GM19468 (cell line): Measurements from ENCODE around the gene SH3PXD2A.
"Not testable (repeated sequence)": the region's sequence is repeated elsewhere in the genome, so short reads cannot be mapped to it uniquely, and the experiment has no call there.

ENCODE experiments used
- ATAC-seq: cut with Tn5 transposase; IDR thresholded peaks from one replicate; pipeline ENCODE4 v1.9.1; 2021; ENCODE audit warnings: mild to moderate bottlenecking, moderate library complexity, moderate number of reproducible peaks; ENCODE audit not compliant: unreplicated experiment; ENCODE audit errors: extremely low read depth

The SH3PXD2A gene

DNA sequence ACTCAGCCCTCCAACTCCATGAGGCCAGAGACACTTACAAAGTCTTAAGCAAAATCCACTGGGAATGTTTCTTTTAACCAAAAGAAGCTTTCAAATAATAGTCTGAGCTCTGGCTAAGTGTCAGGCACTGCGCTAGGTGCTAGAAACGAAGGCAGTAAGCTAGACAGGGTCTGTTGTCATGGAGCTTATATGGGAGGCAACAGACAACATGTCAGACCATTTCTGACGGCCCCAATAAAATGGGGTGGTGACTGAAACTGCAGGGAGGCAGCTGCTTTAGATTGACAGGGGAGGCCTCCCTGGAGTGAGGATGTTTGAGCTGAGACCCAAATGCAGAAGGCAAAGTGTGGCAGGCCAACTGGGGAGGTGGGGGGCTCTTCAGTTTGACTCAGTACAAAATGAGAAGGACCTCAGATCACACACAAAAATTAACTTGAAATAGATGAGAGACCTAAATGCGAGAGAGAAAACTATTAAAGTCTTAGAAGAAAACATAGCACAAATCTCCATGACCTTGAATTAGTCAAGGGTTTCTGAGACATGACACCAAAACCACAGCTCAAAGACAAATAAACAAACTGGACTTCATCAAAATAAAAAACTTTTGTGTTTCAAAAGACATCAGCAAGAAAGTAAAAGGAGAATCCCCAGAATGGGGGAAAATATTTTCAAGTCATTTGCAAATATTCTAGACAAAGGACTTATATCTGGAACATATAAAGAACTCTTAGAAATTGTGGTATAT is 40.6 kb downstream of the SH3PXD2A start:
- no peak for ATAC-seq

DNA sequence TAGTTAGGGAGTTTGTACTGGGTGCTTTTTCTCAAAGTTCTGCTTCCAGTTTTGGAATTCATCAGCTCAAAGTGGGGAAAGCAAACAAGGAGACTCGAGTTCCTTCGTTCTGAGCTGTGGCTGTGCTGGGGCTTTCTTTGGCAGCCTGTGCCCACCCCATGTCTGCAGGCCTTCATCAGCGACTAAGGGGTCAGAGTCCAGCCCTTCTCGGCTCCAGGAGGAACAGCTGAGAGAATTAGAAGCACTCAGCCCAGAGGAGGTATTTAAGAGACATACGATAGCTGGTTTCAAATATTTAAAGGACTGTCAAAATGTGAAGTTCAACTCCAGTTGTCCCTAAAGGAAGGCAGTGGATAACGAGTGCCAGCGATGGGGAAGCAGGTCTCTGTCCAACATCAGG is 41.3 kb downstream of the SH3PXD2A start:
- no peak for ATAC-seq

GRCh38 chr10:103813312-103813711 is 42.1 kb downstream of the SH3PXD2A start:
- ATAC-seq = not testable (repeated sequence)

DNA sequence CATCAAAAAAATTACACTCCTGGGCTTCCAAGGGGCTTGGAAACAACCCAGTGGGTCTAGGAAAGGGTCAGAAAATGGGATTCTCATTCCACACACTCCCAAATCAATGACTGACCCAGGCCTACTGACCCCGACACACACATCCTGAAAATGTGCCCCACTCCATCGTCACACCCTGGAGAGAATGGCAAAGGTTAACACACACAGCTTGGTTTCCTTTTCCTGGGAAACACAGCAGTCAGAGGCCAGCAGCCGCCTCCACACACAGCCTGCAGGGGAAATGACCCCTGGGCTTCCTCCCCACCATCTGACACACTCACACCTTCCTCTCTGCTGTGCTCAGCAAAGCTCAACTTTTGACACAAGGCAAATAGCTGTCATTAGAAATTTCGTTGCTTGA is 42.9 kb downstream of the SH3PXD2A start:
- ATAC-seq = no peak

- ATAC-seq = no peak
Observed at GRCh38 chr10:103812004-103812403, 43.4 kb downstream of the SH3PXD2A start.

DNA sequence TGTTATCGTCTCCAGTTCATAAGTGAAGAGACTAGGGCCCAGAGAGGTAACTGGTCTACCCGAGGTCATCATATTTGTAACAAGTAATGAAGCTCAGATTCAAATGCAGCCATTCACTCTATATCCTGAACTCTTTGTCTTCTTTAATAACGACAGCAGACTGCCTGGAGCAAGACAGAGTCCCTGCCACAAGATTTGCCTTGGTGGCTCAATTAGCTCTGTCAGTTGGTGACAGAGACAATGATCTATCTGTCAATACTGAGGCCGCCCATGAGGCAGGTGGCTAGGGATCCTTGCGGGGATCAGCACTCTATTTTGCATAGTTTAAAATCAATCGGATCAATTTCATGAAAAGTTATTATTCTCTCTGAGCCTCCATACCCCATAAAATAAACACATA is 43.9 kb downstream of the SH3PXD2A start:
- ATAC-seq = no peak

DNA sequence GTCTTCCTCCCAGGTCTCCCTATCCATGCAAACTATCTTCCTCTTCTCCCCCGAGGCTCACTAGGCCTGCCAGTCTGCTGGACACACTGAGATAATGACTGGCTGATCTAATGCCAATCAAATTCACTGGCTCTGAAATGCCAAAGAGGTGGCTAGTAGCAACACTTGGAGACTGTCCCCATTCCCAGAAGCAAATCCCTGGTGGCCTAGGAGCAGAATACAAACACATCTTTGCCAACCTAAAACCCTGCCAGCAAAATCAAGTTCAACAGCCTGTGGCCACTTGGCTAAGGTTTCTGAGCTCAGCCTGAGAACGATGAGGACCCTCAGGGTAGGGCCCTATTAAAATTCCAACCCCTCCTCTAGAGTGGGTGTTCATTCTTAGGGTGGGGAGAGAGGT is 46.6 kb downstream of the SH3PXD2A start:
- no peak for ATAC-seq

GRCh38 chr10:103807996-103808395 is 47.4 kb downstream of the SH3PXD2A start:
- no peak for ATAC-seq

DNA sequence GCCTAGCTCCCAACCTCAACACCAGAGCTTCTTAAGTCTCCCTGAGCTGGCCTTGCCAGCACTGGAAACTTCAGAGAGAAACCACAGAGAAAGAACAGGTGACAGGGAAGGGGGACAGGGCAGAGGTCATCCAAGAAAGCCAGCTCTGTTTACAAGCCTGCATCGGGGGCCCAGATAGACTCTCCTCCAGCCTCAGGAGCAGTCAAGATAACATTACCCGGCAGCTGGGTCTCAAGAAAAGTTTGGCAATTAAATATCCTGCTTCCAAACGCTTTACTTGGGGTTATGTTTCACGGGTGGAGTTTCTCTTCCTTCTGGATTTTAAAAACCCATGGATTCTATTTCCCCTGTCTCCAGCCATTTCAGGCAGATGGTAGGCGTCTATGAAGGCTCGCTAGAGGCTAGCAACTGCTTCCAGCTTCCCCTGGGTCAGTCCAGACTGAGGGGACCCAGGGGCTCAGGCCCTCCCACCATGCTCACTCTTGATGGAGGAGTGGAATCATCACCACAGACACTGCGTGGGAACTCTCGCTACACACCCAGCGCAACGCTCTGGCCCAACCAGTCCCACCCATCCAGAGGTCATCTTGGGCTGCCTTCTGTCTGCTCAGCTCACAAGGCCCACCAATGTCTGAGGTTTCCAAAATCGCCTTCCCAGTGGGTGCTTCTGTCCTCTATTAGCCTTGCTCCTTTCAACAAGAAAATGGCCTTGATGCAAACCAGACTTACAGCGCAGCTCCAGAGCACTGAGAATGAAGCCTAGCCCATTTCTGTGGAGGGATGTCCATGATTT is 48.8 kb downstream of the SH3PXD2A start:
- no peak for ATAC-seq

DNA sequence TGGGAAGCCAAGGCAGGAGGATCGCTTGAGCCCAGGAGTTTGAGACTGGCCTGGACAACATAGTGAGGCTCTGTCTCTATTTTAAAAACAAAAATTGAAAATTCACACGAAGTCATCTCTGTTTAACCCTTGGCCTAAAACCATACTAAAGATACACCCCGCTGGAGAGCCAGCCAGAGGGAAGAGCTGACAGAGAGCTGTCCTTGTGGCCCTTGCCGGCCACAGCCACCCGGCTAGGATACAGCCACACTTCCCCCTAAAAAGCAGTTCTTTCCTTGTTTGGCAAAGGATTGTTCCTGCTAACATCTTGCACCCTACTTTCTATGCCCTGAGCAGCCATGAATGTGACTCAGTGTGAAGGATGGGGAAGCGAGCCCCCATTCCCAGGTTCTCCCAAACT is 49.6 kb downstream of the SH3PXD2A start:
- no peak for ATAC-seq

DNA sequence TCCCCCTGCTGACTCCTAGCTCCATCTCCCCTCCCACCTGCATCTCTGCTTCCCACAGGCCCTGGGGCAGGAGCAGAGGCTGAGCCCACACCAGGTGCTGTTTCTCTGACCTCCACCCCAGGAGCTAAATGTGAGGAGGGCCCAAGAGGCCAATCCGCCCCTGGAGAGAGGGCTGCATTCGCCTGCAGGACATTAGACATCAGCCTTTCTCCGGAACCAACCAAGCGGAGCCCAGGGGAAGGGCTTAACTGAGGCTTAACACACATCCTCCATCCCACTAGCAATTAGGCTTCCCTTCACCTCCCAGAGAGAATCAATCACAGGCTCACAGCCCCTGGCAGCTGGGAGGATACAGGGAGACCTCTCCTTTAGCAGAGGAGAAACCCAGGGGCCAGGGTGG is 50.5 kb downstream of the SH3PXD2A start:
- ATAC-seq = no peak

DNA sequence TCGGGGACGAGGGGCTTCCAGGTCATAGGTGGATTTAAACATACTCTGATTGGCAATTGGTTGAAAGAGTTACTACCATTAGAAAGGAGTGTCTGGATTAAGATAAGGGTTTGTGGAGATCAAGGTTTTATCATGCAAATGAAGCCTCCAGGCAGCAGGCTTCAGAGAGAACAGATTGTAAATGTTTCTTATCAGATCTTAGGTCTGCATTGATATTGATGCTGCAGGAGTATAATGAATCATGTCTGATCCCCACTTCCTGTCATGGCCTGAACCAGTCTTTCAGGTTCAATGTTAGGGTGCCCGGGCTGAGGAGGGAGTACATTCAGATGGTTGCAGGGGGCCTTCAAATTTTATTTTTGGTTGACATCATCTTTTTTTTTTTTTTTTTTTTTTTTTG is 51.4 kb downstream of the SH3PXD2A start:
- no peak for ATAC-seq

DNA sequence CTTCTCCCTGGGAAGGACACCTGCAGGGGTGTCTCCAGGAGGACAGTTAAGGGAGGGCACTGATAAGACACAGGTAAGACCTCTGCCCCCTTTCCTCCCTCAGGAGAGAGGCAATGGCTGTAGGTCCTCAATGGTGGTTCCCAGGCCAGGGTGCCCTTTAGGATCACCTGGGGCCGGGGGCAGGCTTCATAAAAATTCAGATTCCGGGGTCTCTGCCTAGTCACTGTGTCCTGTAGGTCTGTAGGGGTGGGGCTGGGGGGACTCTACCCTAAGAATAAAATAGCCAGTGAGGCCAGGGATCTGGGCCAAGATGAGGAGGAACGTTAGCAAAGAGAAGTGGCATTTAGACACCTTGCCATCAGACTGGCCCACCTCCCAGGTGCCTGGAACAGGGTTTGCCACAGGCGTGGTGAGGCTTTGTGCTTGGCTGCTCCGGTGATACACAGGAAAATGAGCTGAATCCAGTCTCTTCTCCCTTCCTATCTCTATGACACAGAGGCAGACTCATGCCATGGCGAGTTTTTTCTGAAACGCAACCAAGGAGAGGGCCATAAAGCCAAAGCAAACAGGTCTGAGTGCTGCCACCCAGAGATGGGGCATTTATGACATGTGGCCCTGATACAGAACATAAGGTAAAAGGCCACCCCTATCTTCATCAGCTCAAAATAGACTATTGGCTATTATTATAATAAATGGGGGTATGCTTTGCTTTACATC is 52.6 kb downstream of the SH3PXD2A start:
- ATAC-seq = no peak

DNA sequence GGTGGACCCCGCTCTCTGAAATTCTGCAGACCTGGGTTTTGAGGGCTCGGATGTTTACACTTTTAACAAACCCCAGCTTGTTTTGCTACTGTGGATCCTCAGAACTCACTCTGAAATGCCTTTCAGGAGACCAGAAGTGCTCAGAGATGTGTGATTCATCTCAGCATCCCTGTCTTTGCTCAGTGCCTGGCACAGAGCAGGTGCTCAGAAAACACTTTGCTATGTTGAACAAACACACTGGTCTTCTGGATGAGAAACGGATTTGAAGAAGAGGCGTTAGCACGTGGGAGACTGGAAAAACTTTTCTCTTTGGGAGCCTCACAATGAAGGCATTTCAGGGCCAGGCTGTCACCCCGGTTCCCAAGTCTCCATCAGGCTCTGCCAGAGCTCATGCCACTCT is 53.3 kb downstream of the SH3PXD2A start:
- ATAC-seq = no peak

- ATAC-seq = no peak
Observed at GRCh38 chr10:103800789-103801540, 54.4 kb downstream of the SH3PXD2A start.

GRCh38 chr10:103800089-103800488 is 55.3 kb downstream of the SH3PXD2A start:
- ATAC-seq = no peak

GRCh38 chr10:103799341-103799740 is 56.0 kb downstream of the SH3PXD2A start:
- ATAC-seq = no peak

- no peak for ATAC-seq
Observed at GRCh38 chr10:103798511-103798910, 56.9 kb downstream of the SH3PXD2A start.

GRCh38 chr10:103797857-103798256 is 57.5 kb downstream of the SH3PXD2A start:
- ATAC-seq = no peak

DNA sequence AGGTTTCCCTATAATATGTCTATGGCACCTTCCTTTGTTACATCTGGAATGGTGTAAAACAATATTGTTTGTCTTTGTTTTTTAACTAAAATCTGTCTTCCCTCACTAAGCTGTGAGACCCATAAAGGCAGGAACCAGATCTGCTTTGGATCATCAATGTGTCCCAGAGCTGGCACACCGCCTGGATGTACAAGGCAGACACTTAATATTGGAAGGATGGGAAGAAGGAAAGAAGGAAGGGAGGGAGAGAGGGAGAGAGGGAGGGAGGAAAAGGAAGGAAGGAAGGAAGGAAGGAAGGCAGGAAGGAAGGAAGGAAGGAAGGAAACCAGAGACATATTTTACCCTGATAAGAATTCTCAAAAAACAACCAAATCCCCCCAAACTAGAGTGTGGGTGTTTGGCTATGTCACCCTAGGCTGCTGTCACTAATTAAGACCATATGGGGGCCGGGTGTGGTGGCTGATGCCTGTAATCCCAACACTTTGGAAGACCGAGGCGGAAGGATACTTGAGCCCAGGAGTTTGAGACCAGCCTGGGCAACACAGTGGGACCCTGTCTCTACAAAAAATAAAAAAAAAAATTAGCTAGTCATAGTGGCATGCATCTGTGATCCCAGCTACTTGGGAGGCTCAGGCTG is 59.6 kb downstream of the SH3PXD2A start:
- ATAC-seq = no peak
